CD4-positive, alpha-beta T cell (primary cell): ENCODE measurements around the gene CDH13. TPM values are rescaled to one million over a fixed set of nuclear protein-coding genes. Genes with fewer than 3 reads are reported as not detected.

Experiments
- ATAC-seq: fragments of 200-7000 bp; cut with Tn5 transposase; one replicate; pipeline ENCODE4 v1.10.0; 2022; ENCODE audit warnings: mild to moderate bottlenecking; ENCODE audit not compliant: poor library complexity
- CTCF ChIA-PET: fragments of 350-600 bp; sonication (Branson Sonifier 250); formaldehyde crosslinking; loops from one replicate; lab custom pipeline; 2021; ENCODE audit warnings: antibody characterized with exemption, inconsistent platforms; lab: Charles Lee
- POLR2A ChIA-PET: fragments of 350-600 bp; sonication (Branson Sonifier 250); formaldehyde crosslinking; loops from one replicate; lab custom pipeline; 2021; ENCODE audit warnings: antibody characterized with exemption, inconsistent platforms; lab: Charles Lee
- DNase-seq, 14 experiments: peaks; one replicate each; pipeline ENCODE4 v3.0.0-alpha.2; 2013 to 2020; ENCODE audit warnings: mixed read lengths in 2 of 14
- H3K27ac ChIP-seq, 2 donors: one replicate each; pipeline versions ENCODE4 v1.5.1 to v1.7.0; 2013; ENCODE audit warnings: low read length in 2 of 2, low read depth in 1 of 2, mild to moderate bottlenecking in 1 of 2
- H3K27me3 ChIP-seq, 2 experiments: 1 replicate in 1 of 2; 2 replicates in 1 of 2; pipeline versions ENCODE4 v1.6.1 to v1.7.0; 2013; ENCODE audit warnings: low read length in 2 of 2, control low read depth in 1 of 2, mild to moderate bottlenecking in 1 of 2, moderate library complexity in 1 of 2; ENCODE audit not compliant: insufficient read depth in 2 of 2, control insufficient read depth in 1 of 2
- H3K36me3 ChIP-seq: one replicate; pipeline ENCODE4 v1.6.1; 2013; ENCODE audit warnings: low read length, control low read depth; ENCODE audit not compliant: insufficient read depth
- H3K4me1 ChIP-seq: one replicate; pipeline ENCODE4 v1.6.1; 2013; ENCODE audit warnings: low read length, control low read depth; ENCODE audit not compliant: insufficient read depth
- H3K4me3 ChIP-seq: one replicate; pipeline ENCODE4 v1.5.1; 2013; ENCODE audit warnings: mild to moderate bottlenecking, low read length, moderate library complexity
- H3K9me3 ChIP-seq, 2 experiments: 1 replicate in 1 of 2; 2 replicates in 1 of 2; pipeline versions ENCODE4 v1.6.1 to v1.7.0; 2013; ENCODE audit warnings: low read length in 2 of 2, mild to moderate bottlenecking in 2 of 2, control low read depth in 1 of 2, moderate library complexity in 1 of 2; ENCODE audit not compliant: control insufficient read depth in 1 of 2, insufficient read depth in 1 of 2
- H3K27ac Mint-ChIP-seq: one replicate; pipeline ENCODE4 v1.8.0; 2020; ENCODE audit warnings: mixed read lengths
- H3K27me3 Mint-ChIP-seq: one replicate; pipeline ENCODE4 v1.8.0; 2021; ENCODE audit warnings: mixed read lengths
- H3K36me3 Mint-ChIP-seq: one replicate; pipeline ENCODE4 v1.8.0; 2021; ENCODE audit warnings: low read depth, mixed read lengths
- H3K4me1 Mint-ChIP-seq: one replicate; pipeline ENCODE4 v1.8.0; 2021; ENCODE audit warnings: low read depth, mixed read lengths
- H3K4me3 Mint-ChIP-seq: one replicate; pipeline ENCODE4 v1.8.0; 2020; ENCODE audit warnings: mild to moderate bottlenecking, mixed read lengths
- H3K9me3 Mint-ChIP-seq: one replicate; pipeline ENCODE4 v1.8.0; 2020; ENCODE audit warnings: mixed read lengths
- CTCF ChIP-seq: fragments of 200-600 bp; IDR thresholded peaks from one replicate; pipeline ENCODE4 v1.8.0; 2022; ENCODE audit warnings: antibody characterized with exemption, mild to moderate bottlenecking
- intact Hi-C, 2 experiments: fragments of 100-400 bp; cut with DNase I in 1 of 2; cut with micrococcal nuclease in 1 of 2; formaldehyde crosslinking; loops; one replicate each; pipeline versions ENCODE4 v1.15.1 to v1.9.0; 2023 to 2025; cut with DNase I, micrococcal nuclease
- total RNA-seq, 174 experiments: library from RNA in 2 of 174; stranded (reverse) in 2 of 174; gene quantifications; one replicate each; pipeline ENCODE4 v1.2.3 and lab custom pipeline; 2021 to 2026

The CDH13 gene
- total RNA-seq, 2 experiments from 2014 or later, result not detected

- Histone ChIP-seq H3K4me1 (no peaks in the 10 kb centered on the region), H3K27me3 (peaks cover 0 to 8% of the 10 kb centered on the region in 2 experiments), H3K4me3 (no peak overlapping the region), H3K27ac (no peak overlapping the region), H3K36me3 (no peaks in the 10 kb centered on the region), H3K9me3 (no peaks in the 10 kb centered on the region)
- no peaks in the 10 kb centered on the region for H3K9me3 Mint-ChIP-seq
- DNase-seq (peak in 2 of 14 experiments; percentile 20 to 22), ATAC-seq (no peak)
- no peak overlapping the region for H3K4me3 Mint-ChIP-seq
- CTCF ChIA-PET, result no interaction called here
- H3K4me1 Mint-ChIP-seq, result no peaks in the 10 kb centered on the region
- intact Hi-C loops, result no loop called here
- no peak for TF ChIP-seq CTCF
- H3K27ac Mint-ChIP-seq, result no peak overlapping the region
- H3K36me3 Mint-ChIP-seq, result no peaks in the 10 kb centered on the region
- POLR2A ChIA-PET, result no interaction called here
- peaks cover 6% of the 10 kb centered on the region for H3K27me3 Mint-ChIP-seq
These were observed 1142.7 kb downstream of the CDH13 start for GRCh38 chr16:83769397-83770008.

- Mint-ChIP-seq H3K36me3 (no peaks in the 10 kb centered on the region), H3K27ac (no peak overlapping the region), H3K4me1 (no peaks in the 10 kb centered on the region), H3K27me3 (peaks cover 13% of the 10 kb centered on the region), H3K4me3 (no peak overlapping the region), H3K9me3 (no peaks in the 10 kb centered on the region)
- H3K4me1 ChIP-seq, result no peaks in the 10 kb centered on the region
- ATAC-seq (no peak), DNase-seq (no peak)
- peaks cover 3 to 8% of the 10 kb centered on the region in 2 experiments for H3K27me3 ChIP-seq
- ChIA-PET CTCF (no interaction called here), POLR2A (no interaction called here)
- intact Hi-C loops, result no loop called here
- no peaks in the 10 kb centered on the region for H3K9me3 ChIP-seq
- no peaks in the 10 kb centered on the region for H3K36me3 ChIP-seq
- TF ChIP-seq CTCF, result no peak
- H3K4me3 ChIP-seq, result no peak overlapping the region
- H3K27ac ChIP-seq, result no peak overlapping the region
These were observed 1144.7 kb downstream of the CDH13 start for GRCh38 chr16:83771306-83771942.

- H3K4me1 Mint-ChIP-seq, result no peaks in the 10 kb centered on the region
- H3K27ac ChIP-seq, result no peak overlapping the region
These were observed 1146.0 kb downstream of the CDH13 start for GRCh38 chr16:83772806-83773205.

More at GRCh38 chr16:83772806-83773205, 1146.0 kb downstream of the CDH13 start:
- intact Hi-C loops, result no loop called here
- CTCF ChIA-PET, result no interaction called here
- peaks cover 7% of the 10 kb centered on the region for H3K27me3 Mint-ChIP-seq
- no peaks in the 10 kb centered on the region for H3K9me3 Mint-ChIP-seq
- TF ChIP-seq CTCF, result no peak
- Histone ChIP-seq H3K4me1 (no peaks in the 10 kb centered on the region), H3K36me3 (no peaks in the 10 kb centered on the region), H3K27me3 (peaks cover 0 to 3% of the 10 kb centered on the region in 2 experiments), H3K4me3 (no peak overlapping the region), H3K9me3 (no peaks in the 10 kb centered on the region)
- POLR2A ChIA-PET, result no interaction called here
- no peak overlapping the region for H3K27ac Mint-ChIP-seq
- DNase-seq (no peak), ATAC-seq (no peak)
- no peak overlapping the region for H3K4me3 Mint-ChIP-seq
- no peaks in the 10 kb centered on the region for H3K36me3 Mint-ChIP-seq
